Tibial artery (tissue), 4 donors: Measurements from ENCODE around the gene GRAMD4.

Experiments used
- DNase-seq, 2 donors: peaks; one replicate each; pipeline ENCODE4 v3.0.0-alpha.2; 2019
- H3K27ac ChIP-seq, 2 donors: fragments of 200-600 bp; sonication (generic) in 1 of 2; 1 replicate in 1 of 2; 2 replicates in 1 of 2; pipeline ENCODE4 v1.5.1; 2018 to 2019; ENCODE audit warnings: mild to moderate bottlenecking in 1 of 2
- H3K27me3 ChIP-seq, 2 donors: fragments of 200-600 bp; sonication (generic) in 1 of 2; one replicate each; pipeline versions ENCODE4 v1.5.1 to v1.6.0; 2016 to 2019
- H3K36me3 ChIP-seq, 3 donors: fragments of 200-600 bp; sonication (generic) in 2 of 3; one replicate each; pipeline ENCODE4 v1.5.1; 2016 to 2019; ENCODE audit warnings: mild to moderate bottlenecking in 2 of 3
- H3K4me1 ChIP-seq, 4 donors: fragments of 200-600 bp; sonication (generic) in 2 of 4; 1 replicate in 3 of 4; 2 replicates in 1 of 4; pipeline ENCODE4 v1.5.1; 2016 to 2019
- H3K4me3 ChIP-seq, 2 donors: fragments of 200-600 bp; sonication (generic) in 1 of 2; 1 replicate in 1 of 2; 2 replicates in 1 of 2; pipeline ENCODE4 v1.5.1; 2018 to 2019; ENCODE audit warnings: mild to moderate bottlenecking in 2 of 2
- H3K9me3 ChIP-seq, 3 donors: fragments of 200-600 bp; sonication (generic) in 1 of 3; one replicate each; pipeline ENCODE4 v1.5.1; 2016 to 2019
- intact Hi-C: fragments of 100-400 bp; cut with DNase I; formaldehyde crosslinking; loops from one replicate; pipeline ENCODE4 v1.15.0; 2023; ENCODE audit warnings: low total_unique reads
- TF ChIP-seq, protein P1 (sequence below), 2 experiments: fragments of 200-600 bp in 1 of 2; fragments of 450-650 bp in 1 of 2; IDR thresholded peaks; one replicate each; pipeline ENCODE4 v1.5.1; 2017 to 2019; ENCODE audit warnings: antibody characterized with exemption in 2 of 2, mild to moderate bottlenecking in 1 of 2, moderate library complexity in 1 of 2

The GRAMD4 gene

DNA sequence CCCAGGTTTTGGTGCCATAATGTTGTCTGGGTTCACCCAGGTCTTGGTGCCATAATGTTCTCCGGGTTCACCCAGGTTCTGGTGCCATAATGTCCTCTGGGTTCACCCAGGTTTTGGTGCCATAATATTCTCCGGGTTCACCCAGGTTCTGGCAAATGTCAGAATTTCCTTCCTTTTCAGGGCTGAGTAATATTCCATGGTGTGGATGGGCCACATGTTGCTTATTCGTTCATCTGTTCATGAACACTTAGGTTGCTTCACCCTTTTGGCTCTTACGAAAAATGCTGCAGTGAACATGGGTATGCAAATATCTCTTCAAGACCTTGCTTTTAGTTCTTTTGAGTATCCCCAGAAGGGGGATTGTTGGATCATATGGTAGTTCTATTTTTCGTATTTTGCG, 15.1 kb upstream of the GRAMD4 start:
- H3K9me3 ChIP-seq = no peaks in the 10 kb centered on the region
- H3K27ac ChIP-seq = no peak overlapping the region
- H3K4me3 ChIP-seq = no peak overlapping the region
- no peaks in the 10 kb centered on the region for H3K27me3 ChIP-seq
- no peaks in the 10 kb centered on the region for H3K36me3 ChIP-seq
- DNase-seq = no peak
- TF ChIP-seq, protein P1, sequence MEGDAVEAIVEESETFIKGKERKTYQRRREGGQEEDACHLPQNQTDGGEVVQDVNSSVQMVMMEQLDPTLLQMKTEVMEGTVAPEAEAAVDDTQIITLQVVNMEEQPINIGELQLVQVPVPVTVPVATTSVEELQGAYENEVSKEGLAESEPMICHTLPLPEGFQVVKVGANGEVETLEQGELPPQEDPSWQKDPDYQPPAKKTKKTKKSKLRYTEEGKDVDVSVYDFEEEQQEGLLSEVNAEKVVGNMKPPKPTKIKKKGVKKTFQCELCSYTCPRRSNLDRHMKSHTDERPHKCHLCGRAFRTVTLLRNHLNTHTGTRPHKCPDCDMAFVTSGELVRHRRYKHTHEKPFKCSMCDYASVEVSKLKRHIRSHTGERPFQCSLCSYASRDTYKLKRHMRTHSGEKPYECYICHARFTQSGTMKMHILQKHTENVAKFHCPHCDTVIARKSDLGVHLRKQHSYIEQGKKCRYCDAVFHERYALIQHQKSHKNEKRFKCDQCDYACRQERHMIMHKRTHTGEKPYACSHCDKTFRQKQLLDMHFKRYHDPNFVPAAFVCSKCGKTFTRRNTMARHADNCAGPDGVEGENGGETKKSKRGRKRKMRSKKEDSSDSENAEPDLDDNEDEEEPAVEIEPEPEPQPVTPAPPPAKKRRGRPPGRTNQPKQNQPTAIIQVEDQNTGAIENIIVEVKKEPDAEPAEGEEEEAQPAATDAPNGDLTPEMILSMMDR (IDR thresholded peaks at IDR 0.05) = no peak
- intact Hi-C loops = no loop called here
- peaks cover 0 to 16% (median 0%) of the 10 kb centered on the region in 4 donors for H3K4me1 ChIP-seq

DNA sequence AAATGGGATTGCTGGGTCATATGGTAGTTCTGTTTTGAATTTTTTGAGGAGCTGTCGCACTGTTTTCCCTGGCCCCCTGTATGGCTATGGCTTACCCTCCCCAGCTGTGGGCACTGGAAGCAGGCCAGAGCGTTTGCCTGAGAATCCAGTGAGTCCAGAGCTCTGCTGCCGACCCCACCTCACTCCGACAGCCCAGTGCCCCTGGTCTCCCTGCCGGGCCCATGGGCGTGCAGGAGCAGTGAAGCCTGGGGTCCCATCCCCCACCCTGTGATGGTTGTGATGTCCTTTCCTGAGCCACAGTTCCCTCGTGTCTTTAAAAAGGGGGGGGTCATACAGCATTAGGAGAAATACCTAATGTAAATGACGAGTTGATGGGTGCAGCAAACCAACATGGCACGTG, 13.3 kb upstream of the GRAMD4 start:
- no peak for DNase-seq
- Histone ChIP-seq H3K27ac (no peak overlapping the region), H3K36me3 (no peaks in the 10 kb centered on the region), H3K9me3 (no peaks in the 10 kb centered on the region), H3K27me3 (no peaks in the 10 kb centered on the region), H3K4me1 (peaks cover 0 to 18% (median 0%) of the 10 kb centered on the region in 4 donors), H3K4me3 (no peak overlapping the region)
- TF ChIP-seq, protein P1 (IDR thresholded peaks at IDR 0.05) = no peak
- intact Hi-C loops = no loop called here

DNA sequence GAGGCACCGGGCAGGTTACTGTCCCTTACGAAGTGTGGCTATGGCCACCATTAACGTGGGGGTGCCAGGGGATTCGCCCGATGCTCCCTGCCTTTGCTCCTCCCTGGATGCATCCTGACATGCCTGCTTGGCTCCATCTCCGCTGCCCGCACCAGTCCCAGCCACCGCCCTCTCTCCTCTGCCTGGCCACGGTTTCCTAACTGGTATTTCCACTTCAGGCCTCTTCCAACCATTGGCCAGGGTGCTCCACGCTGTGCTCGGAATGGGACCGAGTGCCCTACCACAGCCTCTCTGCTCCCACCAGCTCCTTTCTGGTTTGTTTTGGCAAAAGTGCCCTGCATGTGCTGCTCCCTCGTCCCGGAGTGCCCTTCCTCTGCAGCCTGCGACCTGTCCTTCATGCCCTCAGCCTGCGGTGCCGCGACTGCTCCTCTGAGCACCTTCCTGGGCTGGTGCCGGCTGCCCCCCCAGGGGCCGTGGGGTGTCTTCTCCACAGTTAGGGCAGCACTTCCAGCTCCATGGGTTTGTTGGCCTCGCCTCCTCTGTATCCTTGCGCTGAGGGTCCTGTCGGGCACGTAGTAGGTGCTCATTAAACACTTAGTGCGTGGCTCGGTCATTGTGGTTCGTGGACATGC, 12.6 kb upstream of the GRAMD4 start:
- no peaks in the 10 kb centered on the region for H3K9me3 ChIP-seq
- H3K4me3 ChIP-seq = no peak overlapping the region
- no peaks in the 10 kb centered on the region for H3K36me3 ChIP-seq
- H3K27ac ChIP-seq = no peak overlapping the region
- TF ChIP-seq, protein P1 (IDR thresholded peaks at IDR 0.05) = no peak
- no peak for DNase-seq
- intact Hi-C loops = no loop called here
- peaks cover 0 to 18% (median 2%) of the 10 kb centered on the region in 4 donors for H3K4me1 ChIP-seq
- H3K27me3 ChIP-seq = no peaks in the 10 kb centered on the region

DNA sequence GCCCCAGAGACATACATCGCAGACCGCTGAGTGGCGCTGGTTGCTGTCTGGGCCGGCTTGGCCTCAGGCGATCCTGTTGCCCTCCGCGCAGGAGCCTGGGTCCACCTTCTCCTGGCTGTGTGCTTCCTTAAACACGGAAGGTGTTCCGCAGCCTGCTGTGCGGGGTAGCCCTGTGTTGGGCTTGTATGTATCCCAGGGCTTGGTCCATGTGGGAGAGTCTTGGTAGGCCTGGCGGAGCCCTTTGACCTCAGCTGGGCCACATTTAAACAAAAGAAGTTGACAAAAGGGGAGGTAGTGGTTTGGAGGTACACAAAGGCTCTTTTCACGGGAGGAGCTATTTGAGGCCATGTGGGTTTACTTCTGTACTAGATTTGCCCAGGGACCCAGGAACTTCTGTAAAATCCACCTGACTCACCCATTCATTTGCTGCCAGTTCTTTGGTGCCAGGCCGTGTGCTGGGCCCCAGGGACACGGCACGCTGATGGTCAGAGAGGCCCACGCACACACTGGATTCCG, 11.0 kb upstream of the GRAMD4 start:
- no peak overlapping the region for H3K27ac ChIP-seq
- intact Hi-C loops = no loop called here

DNA sequence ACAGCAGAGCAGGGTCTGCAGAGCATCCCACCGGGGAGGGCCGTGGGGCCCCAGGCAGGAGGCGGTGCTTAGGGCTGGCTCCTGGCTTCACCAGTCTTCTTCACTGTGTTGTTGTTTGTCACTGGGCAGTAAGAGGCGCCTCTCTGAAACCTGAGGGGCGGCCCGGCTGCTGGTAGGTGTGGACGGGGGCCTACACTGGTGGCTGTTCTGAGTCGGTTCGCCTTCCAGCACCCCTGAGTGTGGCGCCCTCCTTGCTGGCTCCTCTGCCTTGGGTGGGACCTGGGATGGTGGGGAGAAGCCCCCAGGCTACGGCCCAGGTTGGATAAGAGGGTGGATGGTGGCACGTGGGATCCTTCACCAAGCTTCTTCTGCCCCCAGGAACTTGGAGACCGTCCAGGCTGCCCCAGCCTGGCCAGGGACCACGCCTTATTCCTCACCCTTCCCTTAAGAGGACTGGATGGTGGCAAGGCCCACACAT, 10.4 kb upstream of the GRAMD4 start:
- intact Hi-C loops = no loop called here
- no peak for DNase-seq
- Histone ChIP-seq H3K27ac (no peak overlapping the region), H3K9me3 (no peaks in the 10 kb centered on the region), H3K36me3 (no peaks in the 10 kb centered on the region), H3K27me3 (no peaks in the 10 kb centered on the region), H3K4me3 (no peak overlapping the region), H3K4me1 (peaks cover 0 to 18% (median 6%) of the 10 kb centered on the region in 4 donors)
- TF ChIP-seq, protein P1 (IDR thresholded peaks at IDR 0.05) = no peak

More for the DNA sequence above, 11.0 kb upstream of the GRAMD4 start:
- Histone ChIP-seq H3K4me3 (no peak overlapping the region), H3K27me3 (no peaks in the 10 kb centered on the region), H3K4me1 (peaks cover 0 to 18% (median 6%) of the 10 kb centered on the region in 4 donors), H3K9me3 (no peaks in the 10 kb centered on the region), H3K36me3 (no peaks in the 10 kb centered on the region)
- TF ChIP-seq, protein P1 (IDR thresholded peaks at IDR 0.05) = no peak
- DNase-seq = no peak
